ENCODE measurements around the gene KRTAP10-9. TPM values are rescaled to one million over a fixed set of nuclear protein-coding genes. Genes with fewer than 3 reads are reported as not detected.
"Not testable (repeated sequence)": the region's sequence is repeated elsewhere in the genome, so short reads cannot be mapped to it uniquely, and the experiment has no call there.

Gene KRTAP10-9
- not detected for total RNA-seq

GRCh38 chr21:44626673-44627143 is at the start of gene KRTAP10-9:
Gene KRTAP10-9, plus strand, starts transcription at chr21:44627093. Its CDS starts 79 bp downstream, at chr21:44627172.
- no peak for DNase-seq (ENCODE audit: low spot score)
- ATAC-seq = no peak
- intact Hi-C loops (cut with DNase I) = no loop called here

- DNase-seq (ENCODE audit: low spot score) = no peak
- ATAC-seq = no peak
- intact Hi-C loops (cut with DNase I) = no loop called here
These were observed 48.4 kb upstream of the KRTAP10-9 start for GRCh38 chr21:44578371-44579055.

- ATAC-seq (no peak), DNase-seq (ENCODE audit: low spot score) (no peak)
- intact Hi-C loops (cut with DNase I) = no loop called here
These were observed 47.6 kb upstream of the KRTAP10-9 start for GRCh38 chr21:44579056-44579832.

GRCh38 chr21:44579833-44580144 is 47.1 kb upstream of the KRTAP10-9 start:
- ATAC-seq = no peak
- intact Hi-C loops (cut with DNase I) = no loop called here
- DNase-seq (ENCODE audit: low spot score) = no peak

- ATAC-seq; intact Hi-C loops (cut with DNase I); DNase-seq (ENCODE audit: low spot score): not testable (repeated sequence)
These were observed 46.6 kb upstream of the KRTAP10-9 start, which contains the start of gene KRTAP10-5 for GRCh38 chr21:44580231-44580821. Gene KRTAP10-5, minus strand, starts transcription at chr21:44580604. Its CDS starts 26 bp downstream, at chr21:44580578.

- ATAC-seq = no peak
These were observed 45.7 kb upstream of the KRTAP10-9 start for GRCh38 chr21:44581158-44581557.

GRCh38 chr21:44582055-44582454 is 44.8 kb upstream of the KRTAP10-9 start:
- intact Hi-C loops (cut with DNase I) = no loop called here
- DNase-seq (ENCODE audit: low spot score) = no peak
- ATAC-seq = no peak

More at GRCh38 chr21:44581158-44581557, 45.7 kb upstream of the KRTAP10-9 start:
- intact Hi-C loops (cut with DNase I) = no loop called here
- no peak for DNase-seq (ENCODE audit: low spot score)

GRCh38 chr21:44583089-44583799 is 43.6 kb upstream of the KRTAP10-9 start:
- ATAC-seq = no peak
- no peak for DNase-seq (ENCODE audit: low spot score)
- intact Hi-C loops (cut with DNase I) = no loop called here

- no peak for DNase-seq (ENCODE audit: low spot score)
- intact Hi-C loops (cut with DNase I) = no loop called here
- ATAC-seq = no peak
These were observed 43.1 kb upstream of the KRTAP10-9 start for GRCh38 chr21:44583800-44584147.

- no peak for DNase-seq (ENCODE audit: low spot score)
- no peak for ATAC-seq
- intact Hi-C loops (cut with DNase I) = no loop called here
These were observed 41.0 kb upstream of the KRTAP10-9 start for GRCh38 chr21:44585892-44586291.

GRCh38 chr21:44589094-44589493 is 37.8 kb upstream of the KRTAP10-9 start:
- intact Hi-C loops (cut with DNase I) = no loop called here
- ATAC-seq = no peak
- DNase-seq (ENCODE audit: low spot score) = no peak

GRCh38 chr21:44589586-44590305 is 37.1 kb upstream of the KRTAP10-9 start:
- intact Hi-C loops (cut with DNase I) = no loop called here
- DNase-seq (ENCODE audit: low spot score) = no peak

GRCh38 chr21:44590311-44590721 is 36.6 kb upstream of the KRTAP10-9 start:
- intact Hi-C loops (cut with DNase I) = no loop called here
- ATAC-seq (no peak), DNase-seq (ENCODE audit: low spot score) (no peak)

More at GRCh38 chr21:44589586-44590305, 37.1 kb upstream of the KRTAP10-9 start:
- no peak for ATAC-seq

- intact Hi-C loops (cut with DNase I); DNase-seq (ENCODE audit: low spot score); ATAC-seq: not testable (repeated sequence)
These were observed 35.7 kb upstream of the KRTAP10-9 start for GRCh38 chr21:44590897-44591800.

- intact Hi-C loops (cut with DNase I); ATAC-seq; DNase-seq (ENCODE audit: low spot score): not testable (repeated sequence)
These were observed 35.1 kb upstream of the KRTAP10-9 start for GRCh38 chr21:44591801-44592130.

- DNase-seq (ENCODE audit: low spot score) (no peak), ATAC-seq (no peak)
- intact Hi-C loops (cut with DNase I) = no loop called here
These were observed 34.2 kb upstream of the KRTAP10-9 start, which contains the start of gene KRTAP10-6 for GRCh38 chr21:44592446-44593311. Gene KRTAP10-6, minus strand, starts transcription at chr21:44592505. Its CDS starts 21 bp downstream, at chr21:44592484.

Measured in sciatic nerve (tissue), 2 donors.